Measurements from ENCODE around the gene PSMG3.

- TF ChIP-seq CTCF (IDR thresholded peaks at IDR 0.05): no peak
- no peak for TF ChIP-seq EZH2 (IDR thresholded peaks at IDR 0.05)
- no peak for TF ChIP-seq EZH2phosphoT487 (IDR thresholded peaks at IDR 0.05)
Observed at GRCh38 chr7:1531263-1531978, 38.4 kb downstream of the PSMG3 start.

Data from neural progenitor cell (in vitro differentiated cells).